Neural cell (in vitro differentiated cells): ENCODE measurements around the gene CCDC9B. TPM values are rescaled to one million over a fixed set of nuclear protein-coding genes. Genes with fewer than 3 reads are reported as not detected.
A peak's percentile ranks its signal among the peaks of the same experiment; 100 is the strongest.

Experiments
- H2AFZ ChIP-seq: fragments of 200-600, 300-800 bp; sonication (generic), shearing (Covaris generic); 2 replicates; pipeline ENCODE4 v1.6.0; 2014; ENCODE audit warnings: low read depth, mild to moderate bottlenecking, antibody characterized with exemption, low read length, moderate library complexity
- H3F3A ChIP-seq: fragments of 200-600 bp; shearing (Covaris generic); 2 replicates; pipeline ENCODE4 v1.6.1; 2016; ENCODE audit warnings: mild to moderate bottlenecking, moderate library complexity, mixed read lengths, antibody characterized with exemption, low read length; ENCODE audit not compliant: insufficient read depth, poor library complexity, severe bottlenecking
- H3K27ac ChIP-seq: fragments of 200-600, 300-800 bp; sonication (generic), shearing (Covaris generic); 2 replicates; pipeline ENCODE4 v1.5.1; 2014; ENCODE audit warnings: mild to moderate bottlenecking, low read length, moderate library complexity
- H3K27me3 ChIP-seq: fragments of 300-800, 200-600 bp; sonication (generic), shearing (Covaris generic); 2 replicates; pipeline ENCODE4 v1.6.0; 2014; ENCODE audit warnings: mild to moderate bottlenecking, low read depth, low read length, moderate library complexity; ENCODE audit not compliant: insufficient read depth
- H3K36me3 ChIP-seq: fragments of 300-800, 200-600 bp; sonication (generic), shearing (Covaris generic); 2 replicates; pipeline ENCODE4 v1.5.1; 2014; ENCODE audit warnings: mild to moderate bottlenecking, antibody characterized with exemption, low read length, moderate library complexity; ENCODE audit not compliant: insufficient read depth
- H3K4me2 ChIP-seq: fragments of 300-800, 200-600 bp; sonication (generic), shearing (Covaris generic); 2 replicates; pipeline ENCODE4 v1.6.0; 2014; ENCODE audit warnings: mild to moderate bottlenecking, low read length
- H3K4me3 ChIP-seq: fragments of 300-800, 200-600 bp; sonication (generic), shearing (Covaris generic); 2 replicates; pipeline ENCODE4 v1.5.1; 2014; ENCODE audit warnings: mild to moderate bottlenecking, low read length, moderate library complexity
- H3K79me2 ChIP-seq: fragments of 200-600 bp; shearing (Covaris generic); replicated peaks from 2 replicates; pipeline ENCODE4 v1.6.0; 2014; ENCODE audit warnings: mild to moderate bottlenecking, low read length, moderate library complexity; ENCODE audit not compliant: insufficient read depth
- H3K9ac ChIP-seq: fragments of 300-800, 200-600 bp; sonication (generic), shearing (Covaris generic); 2 replicates; pipeline ENCODE4 v1.6.1; 2016; ENCODE audit warnings: mild to moderate bottlenecking, low read length, mixed read lengths
- H3K9me2 ChIP-seq: fragments of 200-600 bp; shearing (Covaris generic); 2 replicates; pipeline ENCODE4 v1.6.1; 2016; ENCODE audit warnings: mild to moderate bottlenecking, low read length, mixed read lengths; ENCODE audit not compliant: insufficient read depth
- H3K9me3 ChIP-seq: fragments of 200-600, 300-800 bp; sonication (generic), shearing (Covaris generic); 2 replicates; pipeline ENCODE4 v1.6.1; 2016; ENCODE audit warnings: mild to moderate bottlenecking, mixed run types, low read length, moderate library complexity, mixed read lengths
- H4K20me1 ChIP-seq: fragments of 200-600 bp; shearing (Covaris generic); 2 replicates; pipeline ENCODE4 v1.6.1; 2016; ENCODE audit warnings: mild to moderate bottlenecking, mixed run types; ENCODE audit not compliant: insufficient read depth
- CTCF ChIP-seq: fragments of 450-650 bp; IDR thresholded peaks from 2 replicates; pipeline ENCODE4 v1.5.1; 2014; ENCODE audit warnings: antibody characterized with exemption, mild to moderate bottlenecking, moderate library complexity; ENCODE audit not compliant: poor library complexity, severe bottlenecking
- EP300 ChIP-seq: fragments of 450-650 bp; conservative IDR thresholded peaks from 2 replicates; pipeline ENCODE4 v1.6.1; 2014; ENCODE audit warnings: antibody characterized with exemption, mild to moderate bottlenecking, moderate library complexity; ENCODE audit not compliant: poor library complexity, severe bottlenecking
- EZH2 ChIP-seq: fragments of 200-600, 300-800 bp; shearing (Covaris generic), sonication (generic); IDR thresholded peaks from 2 replicates; pipeline ENCODE4 v1.6.1; 2014; ENCODE audit warnings: antibody characterized with exemption, low read length, borderline replicate concordance, mild to moderate bottlenecking; ENCODE audit not compliant: insufficient read depth, poor library complexity, severe bottlenecking
- MXI1 ChIP-seq: fragments of 450-650 bp; conservative IDR thresholded peaks from 2 replicates; pipeline ENCODE4 v1.6.1; 2014; ENCODE audit warnings: antibody characterized with exemption, mild to moderate bottlenecking; ENCODE audit not compliant: poor library complexity, severe bottlenecking
- RAD21 ChIP-seq: fragments of 450-650 bp; conservative IDR thresholded peaks from 2 replicates; pipeline ENCODE4 v1.6.1; 2014; ENCODE audit warnings: antibody characterized with exemption, mild to moderate bottlenecking, moderate library complexity
- REST ChIP-seq: IDR thresholded peaks from 2 replicates; pipeline ENCODE4 v1.6.1; 2012; ENCODE audit warnings: borderline replicate concordance
- TAF1 ChIP-seq: IDR thresholded peaks from 2 replicates; pipeline ENCODE4 v1.6.1; 2012; ENCODE audit warnings: low read depth
- polyA plus RNA-seq: library from polyadenylated mRNA; depleted of rRNA; stranded (reverse); fragments of >200 nt; gene quantifications from 2 replicates; pipeline ENCODE4 v1.2.3, GENCODE V29; 2014

Gene CCDC9B
- polyA plus RNA-seq, 1 donor from 2014 or later = not detected

- H4K20me1 ChIP-seq = no peaks in the 10 kb centered on the region
- H3K27me3 ChIP-seq = no peaks in the 10 kb centered on the region
- H3K9me2 ChIP-seq = no peaks in the 10 kb centered on the region
- no peak overlapping the region for H3K27ac ChIP-seq
- H3K4me3 ChIP-seq = no peak overlapping the region
- H3K4me2 ChIP-seq = no peak overlapping the region
- no peak overlapping the region for H2AFZ ChIP-seq
- H3K9me3 ChIP-seq = no peaks in the 10 kb centered on the region
- no peak overlapping the region for H3K9ac ChIP-seq
- no peaks in the 10 kb centered on the region for H3F3A ChIP-seq
- H3K79me2 ChIP-seq = no peaks in the 10 kb centered on the region
- TF ChIP-seq MXI1 = no peak
- H3K36me3 ChIP-seq = no peaks in the 10 kb centered on the region
Measured at GRCh38 chr15:40342416-40343320, 1.9 kb upstream of the CCDC9B start.

- no peak overlapping the region for H3K27ac ChIP-seq
- no peak for TF ChIP-seq RAD21
- TF ChIP-seq MXI1 = no peak
- TF ChIP-seq TAF1 = no peak
- no peak for TF ChIP-seq REST
- no peak for TF ChIP-seq CTCF
- TF ChIP-seq EP300 = no peak
- no peak for TF ChIP-seq EZH2
- no peaks in the 10 kb centered on the region for H3F3A ChIP-seq
- no peaks in the 10 kb centered on the region for H3K27me3 ChIP-seq
- H3K9ac ChIP-seq = peak overlapping the region; percentile 20
- H4K20me1 ChIP-seq = no peaks in the 10 kb centered on the region
- no peak overlapping the region for H3K4me3 ChIP-seq
- no peaks in the 10 kb centered on the region for H3K9me2 ChIP-seq
- H3K79me2 ChIP-seq = no peaks in the 10 kb centered on the region
- H3K9me3 ChIP-seq = no peaks in the 10 kb centered on the region
- H2AFZ ChIP-seq = no peak overlapping the region
- no peak overlapping the region for H3K4me2 ChIP-seq
- no peaks in the 10 kb centered on the region for H3K36me3 ChIP-seq
Measured at GRCh38 chr15:40340038-40340739, 550 bp downstream of the CCDC9B start.
